Activated CD8-positive, alpha-beta T cell treated with anti-CD3 and anti-CD28 coated beads for 36 hours (primary cell): ENCODE measurements around the gene CATSPERZ. TPM values are rescaled to one million over a fixed set of nuclear protein-coding genes. Genes with fewer than 3 reads are reported as not detected.

Experiments
- ATAC-seq: fragments of 200-7000 bp; cut with Tn5 transposase; one replicate; pipeline ENCODE4 v1.10.0; 2021; ENCODE audit warnings: mild to moderate bottlenecking, moderate library complexity
- CTCF ChIA-PET: fragments of 350-600 bp; sonication (Branson Sonifier 250); formaldehyde crosslinking; loops from one replicate; lab custom pipeline; 2021; ENCODE audit warnings: antibody characterized with exemption; lab: Charles Lee
- POLR2A ChIA-PET: fragments of 350-600 bp; sonication (Branson Sonifier 250); formaldehyde crosslinking; loops from one replicate; lab custom pipeline; 2021; ENCODE audit warnings: antibody characterized with exemption; lab: Charles Lee
- DNase-seq: peaks from one replicate; pipeline ENCODE4 v3.0.0-alpha.2; 2020
- H3K27ac Mint-ChIP-seq: one replicate; pipeline ENCODE4 v1.8.0; 2021; ENCODE audit warnings: mild to moderate bottlenecking, mixed read lengths
- H3K27me3 Mint-ChIP-seq: one replicate; pipeline ENCODE4 v1.8.0; 2021; ENCODE audit warnings: mixed read lengths
- H3K36me3 Mint-ChIP-seq: one replicate; pipeline ENCODE4 v1.8.0; 2021; ENCODE audit warnings: low read depth, mixed read lengths
- H3K4me1 Mint-ChIP-seq: one replicate; pipeline ENCODE4 v1.8.0; 2021; ENCODE audit warnings: low read depth, mixed read lengths
- H3K4me3 Mint-ChIP-seq: one replicate; pipeline ENCODE4 v1.8.0; 2021; ENCODE audit warnings: mild to moderate bottlenecking, moderate library complexity, mixed read lengths
- H3K9me3 Mint-ChIP-seq: one replicate; pipeline ENCODE4 v1.8.0; 2021; ENCODE audit warnings: mixed read lengths
- CTCF ChIP-seq: fragments of 200-600 bp; IDR thresholded peaks from one replicate; pipeline ENCODE4 v1.8.0; 2022; ENCODE audit warnings: antibody characterized with exemption, mild to moderate bottlenecking
- intact Hi-C: fragments of 100-400 bp; cut with micrococcal nuclease; formaldehyde crosslinking; loops from one replicate; pipeline ENCODE4 v1.10.0; 2022
- total RNA-seq, 2 experiments: library from RNA; stranded (reverse); gene quantifications; one replicate each; pipeline ENCODE4 v1.2.3, GENCODE V29; 2021

CATSPERZ gene
- total RNA-seq, 2 experiments from 2014 or later: 0.52 TPM; not detected in 1

- TF ChIP-seq CTCF: no peak
- no peaks in the 10 kb centered on the region for H3K27me3 Mint-ChIP-seq
- intact Hi-C loops: no loop called here
These were observed 18.9 kb downstream of the CATSPERZ start for GRCh38 chr11:64318766-64319761.

DNA sequence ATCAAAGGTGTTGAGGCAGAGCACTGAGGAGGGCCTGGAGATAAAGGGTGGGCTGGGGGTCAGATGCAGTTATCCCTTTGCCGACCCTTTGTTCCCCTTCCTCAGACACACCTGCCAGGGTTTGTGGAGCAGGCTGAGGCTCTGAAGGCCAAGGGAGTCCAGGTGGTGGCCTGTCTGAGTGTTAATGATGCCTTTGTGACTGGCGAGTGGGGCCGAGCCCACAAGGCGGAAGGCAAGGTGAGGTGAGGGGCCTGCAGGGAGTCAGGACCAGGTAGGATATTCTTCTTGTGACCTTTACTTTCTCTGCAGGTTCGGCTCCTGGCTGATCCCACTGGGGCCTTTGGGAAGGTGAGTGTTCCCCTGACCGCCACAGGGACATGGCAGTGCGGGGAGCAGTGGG is 20.4 kb downstream of the CATSPERZ start:
- POLR2A ChIA-PET: interaction anchor here (1.1 kb wide), 2 partner anchors 20 to 505 kb away, joined by 3 to 4 read pairs; partner anchors contain the start of gene CCDC88B
- peaks cover 21% of the 10 kb centered on the region for H3K4me1 Mint-ChIP-seq
- CTCF ChIA-PET: interaction anchor here (4.6 kb wide), 1 partner anchor 11 kb away, joined by 75 read pairs; no protein-coding TSS in a partner anchor
- no peak for DNase-seq
- H3K36me3 Mint-ChIP-seq: peaks cover 36% of the 10 kb centered on the region
- ATAC-seq: no peak
- TF ChIP-seq CTCF: no peak
- no peaks in the 10 kb centered on the region for H3K9me3 Mint-ChIP-seq
- no peaks in the 10 kb centered on the region for H3K27me3 Mint-ChIP-seq
- intact Hi-C loops: no loop called here
- no peak overlapping the region for H3K27ac Mint-ChIP-seq
- peak overlapping the region; percentile 4 for H3K4me3 Mint-ChIP-seq

More at GRCh38 chr11:64318766-64319761, 18.9 kb downstream of the CATSPERZ start:
- Mint-ChIP-seq H3K4me1 (peaks cover 21% of the 10 kb centered on the region), H3K4me3 (peak overlapping the region; percentile 94), H3K27ac (peak overlapping the region; percentile 100), H3K9me3 (no peaks in the 10 kb centered on the region), H3K36me3 (peaks cover 48% of the 10 kb centered on the region)
- CTCF ChIA-PET: interaction anchor here (1.3 to 4.6 kb wide), 6 partner anchors 8 to 115 kb away, joined by 5 to 75 read pairs (median 14); partner anchors contain the start of gene CCDC88B
- ATAC-seq (no peak), DNase-seq (no peak)
- POLR2A ChIA-PET: interaction anchor here (0.6 to 4.1 kb wide), 8 partner anchors 12 to 504 kb away, joined by 3 to 35 read pairs (median 9); partner anchors contain the start of genes CCDC88B and ESRRA

GRCh38 chr11:64321026-64321425 is 20.9 kb downstream of the CATSPERZ start:
- Mint-ChIP-seq H3K27me3 (no peaks in the 10 kb centered on the region), H3K36me3 (peaks cover 36% of the 10 kb centered on the region), H3K27ac (no peak overlapping the region), H3K4me1 (peaks cover 20% of the 10 kb centered on the region), H3K4me3 (no peak overlapping the region), H3K9me3 (no peaks in the 10 kb centered on the region)
- no peak for TF ChIP-seq CTCF
- ATAC-seq (no peak), DNase-seq (no peak)
- CTCF ChIA-PET: no interaction called here
- intact Hi-C loops: no loop called here
- POLR2A ChIA-PET: no interaction called here

GRCh38 chr11:64321533-64321932 is 21.4 kb downstream of the CATSPERZ start:
- ChIA-PET POLR2A (interaction anchor here (0.6 kb wide), 1 partner anchor 1183 kb away, joined by 3 read pairs; no protein-coding TSS in a partner anchor), CTCF (no interaction called here)
- Mint-ChIP-seq H3K27me3 (no peaks in the 10 kb centered on the region), H3K9me3 (no peaks in the 10 kb centered on the region), H3K4me1 (peaks cover 16% of the 10 kb centered on the region), H3K27ac (no peak overlapping the region), H3K36me3 (peaks cover 32% of the 10 kb centered on the region), H3K4me3 (no peak overlapping the region)
- no peak for TF ChIP-seq CTCF
- intact Hi-C loops: no loop called here
- no peak for ATAC-seq
- DNase-seq: no peak

DNA sequence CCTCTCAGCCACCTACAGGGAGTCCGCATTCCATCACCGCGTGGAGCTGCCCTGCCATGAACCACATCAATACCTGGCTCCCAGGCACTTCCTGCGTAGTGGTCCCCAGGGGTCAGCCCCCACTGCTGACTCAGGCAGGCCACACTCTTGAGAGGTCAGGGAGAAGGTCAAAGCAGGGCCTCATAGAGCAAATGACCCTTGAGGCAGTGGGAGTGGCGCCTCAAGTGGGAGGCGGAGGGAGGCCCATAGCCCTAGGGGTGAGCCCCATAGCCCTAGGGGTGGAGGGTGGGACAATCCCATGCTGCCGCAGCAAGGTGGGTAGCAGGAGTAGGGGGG is 22.7 kb downstream of the CATSPERZ start:
- peaks cover 13% of the 10 kb centered on the region for H3K4me1 Mint-ChIP-seq
- H3K27me3 Mint-ChIP-seq: no peaks in the 10 kb centered on the region
- H3K9me3 Mint-ChIP-seq: no peaks in the 10 kb centered on the region
- H3K36me3 Mint-ChIP-seq: peaks cover 20% of the 10 kb centered on the region
- H3K27ac Mint-ChIP-seq: no peak overlapping the region
- TF ChIP-seq CTCF: no peak
- DNase-seq (no peak), ATAC-seq (no peak)
- POLR2A ChIA-PET: interaction anchor here (1.0 kb wide), 1 partner anchor 116 kb away, joined by 4 read pairs; the partner anchor contains the start of gene FERMT3
- no peak overlapping the region for H3K4me3 Mint-ChIP-seq
- CTCF ChIA-PET: interaction anchor here (1.3 to 1.7 kb wide), 2 partner anchors 9 to 22 kb away, joined by 5 to 7 read pairs; no protein-coding TSS in a partner anchor
- intact Hi-C loops: no loop called here
